ENCODE data around the gene MAP1LC3B2.

MAP1LC3B2 gene

GRCh38 chr12:116604178-116604895 lies 45.2 kb downstream of the MAP1LC3B2 start:
- WGBS (ENCODE audit: extremely low coverage, insufficient coverage, low lambda C conversion rate) = no CpG with 5 or more reads among the region's 13 CpGs
- no peaks in the 10 kb centered on the region for H3K36me3 ChIP-seq (ENCODE audit: control insufficient read depth, insufficient read depth, low read length)
- H3K4me2 ChIP-seq (ENCODE audit: low read length) = no peak overlapping the region
- H3K27me3 ChIP-seq (ENCODE audit: insufficient read depth, low read length, poor library complexity) = no peaks in the 10 kb centered on the region
- H3K4me3 ChIP-seq (ENCODE audit: low read length) = no peak overlapping the region
- H3K79me2 ChIP-seq (ENCODE audit: control insufficient read depth, insufficient read depth, low read length) = no peaks in the 10 kb centered on the region
- H3K56ac ChIP-seq (ENCODE audit: low read length) = no peak overlapping the region
- H3K79me1 ChIP-seq (ENCODE audit: low read length) = no peaks in the 10 kb centered on the region
- H3K4me1 ChIP-seq (ENCODE audit: control insufficient read depth, low read depth, low read length) = peaks cover 6% of the 10 kb centered on the region
- no peak overlapping the region for H4K8ac ChIP-seq (ENCODE audit: low read depth, low read length)
- no peak overlapping the region for H2AK5ac ChIP-seq (ENCODE audit: low read length)
- no peak overlapping the region for H2BK120ac ChIP-seq (ENCODE audit: low read depth, low read length)
- no peak overlapping the region for H4K5ac ChIP-seq (ENCODE audit: low read length)
- no peak overlapping the region for H3K9ac ChIP-seq (ENCODE audit: low read length)
- no peak overlapping the region for H3K4ac ChIP-seq (ENCODE audit: low read depth, low read length)
- H2BK5ac ChIP-seq (ENCODE audit: low read length) = no peak overlapping the region
- DNase-seq = peak; percentile 38
- no peak overlapping the region for H3K27ac ChIP-seq (ENCODE audit: low read depth, low read length)
- no peak overlapping the region for H3K18ac ChIP-seq (ENCODE audit: low read length)
- no peak overlapping the region for H3K23ac ChIP-seq (ENCODE audit: low read length)
- H2BK15ac ChIP-seq (replicated peaks; ENCODE audit: low read depth) = no peak overlapping the region

DNA sequence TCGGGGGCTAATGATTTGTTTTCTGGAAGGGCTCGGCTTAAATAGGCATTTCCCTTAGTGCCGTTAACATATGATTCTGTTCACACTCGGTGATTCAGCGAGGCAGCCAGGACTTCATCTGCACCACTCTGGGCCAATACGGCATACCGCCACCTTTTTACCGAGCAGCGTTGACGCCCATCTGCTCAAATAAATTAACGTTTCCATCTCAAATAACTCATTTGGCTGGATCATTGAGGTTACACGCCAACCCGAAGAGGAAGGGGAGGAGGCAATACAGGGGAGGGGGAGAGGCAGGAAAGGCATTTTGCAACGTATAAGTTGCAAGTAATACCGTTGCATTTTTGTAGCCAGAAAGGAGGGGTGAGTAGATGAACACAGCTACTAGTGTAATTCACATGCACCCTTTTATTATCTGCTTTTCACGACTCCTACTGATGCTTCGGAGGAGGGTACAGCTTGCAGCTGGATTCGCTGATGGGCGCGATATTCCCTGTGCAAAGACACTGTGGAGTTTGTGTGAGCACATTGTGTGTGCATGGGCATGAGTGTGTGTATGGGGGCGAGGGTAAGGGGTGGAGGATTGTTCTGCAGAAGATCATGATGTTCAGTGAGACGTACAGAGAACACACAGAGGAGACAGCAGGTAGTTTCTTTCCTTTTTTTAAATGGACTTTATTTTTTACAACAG lies 45.9 kb downstream of the MAP1LC3B2 start:
- no peak overlapping the region for H3K4me3 ChIP-seq (ENCODE audit: low read length)
- H3K27me3 ChIP-seq (ENCODE audit: insufficient read depth, low read length, poor library complexity) = no peaks in the 10 kb centered on the region
- H3K4ac ChIP-seq (ENCODE audit: low read depth, low read length) = no peak overlapping the region
- no peak overlapping the region for H3K9ac ChIP-seq (ENCODE audit: low read length)
- no peak overlapping the region for H2BK15ac ChIP-seq (replicated peaks; ENCODE audit: low read depth)
- no peak overlapping the region for H3K23ac ChIP-seq (ENCODE audit: low read length)
- no peak overlapping the region for H2BK5ac ChIP-seq (ENCODE audit: low read length)
- no peak overlapping the region for H4K5ac ChIP-seq (ENCODE audit: low read length)
- no peak for DNase-seq
- H3K56ac ChIP-seq (ENCODE audit: low read length) = no peak overlapping the region
- peaks cover 8% of the 10 kb centered on the region for H3K4me1 ChIP-seq (ENCODE audit: control insufficient read depth, low read depth, low read length)
- H3K36me3 ChIP-seq (ENCODE audit: control insufficient read depth, insufficient read depth, low read length) = no peaks in the 10 kb centered on the region
- H4K8ac ChIP-seq (ENCODE audit: low read depth, low read length) = no peak overlapping the region
- H3K79me1 ChIP-seq (ENCODE audit: low read length) = no peaks in the 10 kb centered on the region
- H3K18ac ChIP-seq (ENCODE audit: low read length) = no peak overlapping the region
- no peak overlapping the region for H3K27ac ChIP-seq (ENCODE audit: low read depth, low read length)
- H2BK120ac ChIP-seq (ENCODE audit: low read depth, low read length) = no peak overlapping the region
- no CpG with 5 or more reads among the region's 22 CpGs for WGBS (ENCODE audit: extremely low coverage, insufficient coverage, low lambda C conversion rate)
- H3K4me2 ChIP-seq (ENCODE audit: low read length) = no peak overlapping the region
- no peak overlapping the region for H2AK5ac ChIP-seq (ENCODE audit: low read length)
- H3K79me2 ChIP-seq (ENCODE audit: control insufficient read depth, insufficient read depth, low read length) = no peaks in the 10 kb centered on the region

GRCh38 chr12:116606397-116606796 lies 47.2 kb downstream of the MAP1LC3B2 start:
- no peak overlapping the region for H3K4me2 ChIP-seq (ENCODE audit: low read length)
- H4K5ac ChIP-seq (ENCODE audit: low read length) = no peak overlapping the region
- H3K36me3 ChIP-seq (ENCODE audit: control insufficient read depth, insufficient read depth, low read length) = no peaks in the 10 kb centered on the region
- H2AK5ac ChIP-seq (ENCODE audit: low read length) = no peak overlapping the region
- H2BK5ac ChIP-seq (ENCODE audit: low read length) = no peak overlapping the region
- H3K9ac ChIP-seq (ENCODE audit: low read length) = no peak overlapping the region
- H3K27ac ChIP-seq (ENCODE audit: low read depth, low read length) = no peak overlapping the region
- H3K79me1 ChIP-seq (ENCODE audit: low read length) = no peaks in the 10 kb centered on the region
- peaks cover 8% of the 10 kb centered on the region for H3K4me1 ChIP-seq (ENCODE audit: control insufficient read depth, low read depth, low read length)
- no CpG with 5 or more reads among the region's 4 CpGs for WGBS (ENCODE audit: extremely low coverage, insufficient coverage, low lambda C conversion rate)
- no peak overlapping the region for H3K56ac ChIP-seq (ENCODE audit: low read length)
- no peak overlapping the region for H3K23ac ChIP-seq (ENCODE audit: low read length)
- no peak overlapping the region for H2BK15ac ChIP-seq (replicated peaks; ENCODE audit: low read depth)
- no peak for DNase-seq
- no peak overlapping the region for H3K18ac ChIP-seq (ENCODE audit: low read length)
- no peak overlapping the region for H3K4ac ChIP-seq (ENCODE audit: low read depth, low read length)
- H3K27me3 ChIP-seq (ENCODE audit: insufficient read depth, low read length, poor library complexity) = no peaks in the 10 kb centered on the region
- H3K79me2 ChIP-seq (ENCODE audit: control insufficient read depth, insufficient read depth, low read length) = no peaks in the 10 kb centered on the region
- no peak overlapping the region for H3K4me3 ChIP-seq (ENCODE audit: low read length)
- no peak overlapping the region for H2BK120ac ChIP-seq (ENCODE audit: low read depth, low read length)
- no peak overlapping the region for H4K8ac ChIP-seq (ENCODE audit: low read depth, low read length)

- no peak overlapping the region for H2BK120ac ChIP-seq (ENCODE audit: low read depth, low read length)
- no peaks in the 10 kb centered on the region for H3K79me2 ChIP-seq (ENCODE audit: control insufficient read depth, insufficient read depth, low read length)
- H3K9ac ChIP-seq (ENCODE audit: low read length) = no peak overlapping the region
- H4K5ac ChIP-seq (ENCODE audit: low read length) = no peak overlapping the region
- H3K27me3 ChIP-seq (ENCODE audit: insufficient read depth, low read length, poor library complexity) = no peaks in the 10 kb centered on the region
- H3K18ac ChIP-seq (ENCODE audit: low read length) = no peak overlapping the region
- no peak overlapping the region for H3K56ac ChIP-seq (ENCODE audit: low read length)
- no peak for DNase-seq
- H4K8ac ChIP-seq (ENCODE audit: low read depth, low read length) = no peak overlapping the region
- no peaks in the 10 kb centered on the region for H3K36me3 ChIP-seq (ENCODE audit: control insufficient read depth, insufficient read depth, low read length)
- no peak overlapping the region for H3K27ac ChIP-seq (ENCODE audit: low read depth, low read length)
- no CpG with 5 or more reads among the region's 6 CpGs for WGBS (ENCODE audit: extremely low coverage, insufficient coverage, low lambda C conversion rate)
- no peak overlapping the region for H3K4ac ChIP-seq (ENCODE audit: low read depth, low read length)
- H3K79me1 ChIP-seq (ENCODE audit: low read length) = no peaks in the 10 kb centered on the region
- H3K4me3 ChIP-seq (ENCODE audit: low read length) = no peak overlapping the region
- no peak overlapping the region for H2BK15ac ChIP-seq (replicated peaks; ENCODE audit: low read depth)
- H3K23ac ChIP-seq (ENCODE audit: low read length) = no peak overlapping the region
- H2BK5ac ChIP-seq (ENCODE audit: low read length) = no peak overlapping the region
- peaks cover 8% of the 10 kb centered on the region for H3K4me1 ChIP-seq (ENCODE audit: control insufficient read depth, low read depth, low read length)
- no peak overlapping the region for H2AK5ac ChIP-seq (ENCODE audit: low read length)
- H3K4me2 ChIP-seq (ENCODE audit: low read length) = no peak overlapping the region
Measured at GRCh38 chr12:116607039-116607438, 47.9 kb downstream of the MAP1LC3B2 start.

DNA sequence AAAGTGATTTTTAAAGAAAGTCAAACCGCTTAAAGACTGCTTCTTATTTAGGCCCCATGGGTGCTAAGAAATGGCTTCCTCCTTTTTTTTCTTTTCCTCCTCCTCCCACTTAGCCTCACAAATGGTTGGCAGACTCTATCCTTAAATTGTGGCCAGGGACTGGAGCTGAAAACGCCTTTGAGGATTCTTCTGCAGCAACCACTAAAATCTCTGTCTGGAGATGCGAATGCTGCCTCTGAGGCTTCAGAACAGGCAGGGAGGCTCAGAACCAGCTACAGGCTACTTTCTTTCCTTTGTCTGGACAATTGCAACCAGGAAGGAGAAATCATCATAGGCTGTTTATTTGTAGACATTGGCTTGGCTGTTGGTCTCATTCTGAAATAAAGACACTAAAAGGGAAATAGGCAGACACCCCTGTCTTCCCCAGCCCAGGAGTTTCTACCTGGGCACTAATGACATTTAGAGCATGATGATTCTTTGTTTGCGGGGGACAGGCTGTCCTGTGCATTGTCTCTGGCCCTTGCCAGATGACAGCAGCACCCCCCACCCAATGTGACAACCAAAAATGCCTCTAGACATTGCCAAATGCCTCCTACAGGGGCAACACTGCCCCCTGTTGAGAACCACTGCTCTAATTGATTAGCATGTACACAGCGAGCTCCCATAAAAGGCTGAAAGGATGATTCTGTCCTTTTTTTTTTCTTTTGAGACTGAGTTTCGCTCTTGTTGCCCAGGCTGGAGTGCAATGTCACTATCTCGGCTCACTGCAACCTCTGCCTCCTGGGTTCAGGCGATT lies 50.3 kb downstream of the MAP1LC3B2 start:
- Histone ChIP-seq H2BK5ac (ENCODE audit: low read length) (no peak overlapping the region), H2AK5ac (ENCODE audit: low read length) (no peak overlapping the region), H2BK120ac (ENCODE audit: low read depth, low read length) (no peak overlapping the region), H3K18ac (ENCODE audit: low read length) (no peak overlapping the region), H3K79me1 (ENCODE audit: low read length) (no peaks in the 10 kb centered on the region), H3K9ac (ENCODE audit: low read length) (no peak overlapping the region), H3K4me2 (ENCODE audit: low read length) (no peak overlapping the region), H4K8ac (ENCODE audit: low read depth, low read length) (no peak overlapping the region), H3K27ac (ENCODE audit: low read depth, low read length) (no peak overlapping the region), H3K4me1 (ENCODE audit: control insufficient read depth, low read depth, low read length) (peaks cover 3% of the 10 kb centered on the region), H3K4ac (ENCODE audit: low read depth, low read length) (no peak overlapping the region), H4K5ac (ENCODE audit: low read length) (no peak overlapping the region), H3K36me3 (ENCODE audit: control insufficient read depth, insufficient read depth, low read length) (no peaks in the 10 kb centered on the region), H3K56ac (ENCODE audit: low read length) (no peak overlapping the region), H3K4me3 (ENCODE audit: low read length) (no peak overlapping the region), H2BK15ac (replicated peaks; ENCODE audit: low read depth) (no peak overlapping the region), H3K79me2 (ENCODE audit: control insufficient read depth, insufficient read depth, low read length) (no peaks in the 10 kb centered on the region), H3K23ac (ENCODE audit: low read length) (no peak overlapping the region), H3K27me3 (ENCODE audit: insufficient read depth, low read length, poor library complexity) (no peaks in the 10 kb centered on the region)
- peak; percentile 74 for DNase-seq
- WGBS (ENCODE audit: extremely low coverage, insufficient coverage, low lambda C conversion rate) = no CpG with 5 or more reads among the region's 8 CpGs
